Hepatocyte (in vitro differentiated cells): ENCODE measurements around the gene SAP130. TPM values are rescaled to one million over a fixed set of nuclear protein-coding genes. Genes with fewer than 3 reads are reported as not detected.

ENCODE experiments used
- DNase-seq: peaks from one replicate; pipeline ENCODE4 v3.0.0-alpha.2; 2016; ENCODE audit warnings: low spot score
- H2AFZ ChIP-seq: fragments of 200-600 bp; sonication (generic); 2 replicates; pipeline ENCODE4 v1.6.0; 2016; ENCODE audit warnings: antibody characterized with exemption, mild to moderate bottlenecking
- H3K27ac ChIP-seq: fragments of 200-600 bp; sonication (generic); 2 replicates; pipeline ENCODE4 v1.5.1; 2016; ENCODE audit warnings: mild to moderate bottlenecking
- H3K27me3 ChIP-seq: fragments of 200-600 bp; sonication (generic); 2 replicates; pipeline ENCODE4 v1.6.1; 2016
- H3K36me3 ChIP-seq: fragments of 200-600 bp; sonication (generic); replicated peaks from 2 replicates; pipeline ENCODE4 v1.5.1; 2016; ENCODE audit warnings: low read depth; ENCODE audit not compliant: insufficient read depth
- H3K4me1 ChIP-seq: fragments of 200-600 bp; sonication (generic); 2 replicates; pipeline ENCODE4 v1.5.1; 2016; ENCODE audit warnings: mild to moderate bottlenecking, moderate library complexity; ENCODE audit not compliant: insufficient read depth
- H3K4me2 ChIP-seq: fragments of 200-600 bp; sonication (generic); 2 replicates; pipeline ENCODE4 v1.6.0; 2016
- H3K4me3 ChIP-seq: fragments of 200-600 bp; sonication (generic); 2 replicates; pipeline ENCODE4 v1.5.1; 2016; ENCODE audit warnings: mild to moderate bottlenecking
- H3K79me2 ChIP-seq: fragments of 200-600 bp; sonication (generic); 2 replicates; pipeline ENCODE4 v1.6.0; 2017; ENCODE audit warnings: mild to moderate bottlenecking
- H3K9me2 ChIP-seq: fragments of 200-600 bp; sonication (generic); replicated peaks from 2 replicates; pipeline ENCODE4 v1.6.0; 2017; ENCODE audit warnings: mild to moderate bottlenecking; ENCODE audit not compliant: insufficient read depth
- H3K9me3 ChIP-seq: fragments of 200-600 bp; sonication (generic); 2 replicates; pipeline ENCODE4 v1.5.1; 2016; ENCODE audit warnings: low read depth, mild to moderate bottlenecking
- H4K20me1 ChIP-seq: fragments of 200-600 bp; sonication (generic); 2 replicates; pipeline ENCODE4 v1.6.0; 2016; ENCODE audit warnings: mild to moderate bottlenecking; ENCODE audit not compliant: insufficient read depth, poor library complexity, severe bottlenecking
- EZH2 ChIP-seq: fragments of 200-600 bp; sonication (generic); IDR thresholded peaks from 2 replicates; pipeline ENCODE4 v1.6.1; 2016; ENCODE audit warnings: antibody characterized with exemption, mild to moderate bottlenecking, borderline replicate concordance
- EZH2phosphoT487 ChIP-seq: fragments of 200-600 bp; sonication (generic); IDR thresholded peaks from one replicate; pipeline ENCODE4 v1.6.1; 2018; ENCODE audit warnings: antibody characterized with exemption, mild to moderate bottlenecking, low read depth, moderate library complexity; ENCODE audit not compliant: unreplicated experiment, severe bottlenecking
- WGBS: methylation state at CpG from one replicate; pipeline ENCODE4 v1.1.6; 2016; ENCODE audit warnings: low lambda C conversion rate; ENCODE audit errors: missing lambda C conversion rate; 5-methylcytosine and 5-hydroxymethylcytosine counted together
- polyA plus RNA-seq: library from polyadenylated mRNA; unstranded; fragments of >200 nt; fragmentation: Nextera tagmentation; extraction: Ambion mirVana; gene quantifications from 2 replicates; pipeline ENCODE4 v1.2.1, GENCODE V29; 2016
- total RNA-seq: library from RNA; depleted of rRNA; stranded (reverse); fragments of >200 nt; gene quantifications from 2 replicates; pipeline ENCODE4 v1.2.3, GENCODE V29; 2014
- TF ChIP-seq, protein P1 (sequence below): fragments of 200-600 bp; sonication (generic); IDR thresholded peaks from 2 replicates; pipeline ENCODE4 v1.5.1; 2016; ENCODE audit warnings: antibody characterized with exemption, mild to moderate bottlenecking; ENCODE audit not compliant: poor library complexity

SAP130 gene
- total and polyA plus RNA-seq, 2 experiments from 2014 or later = 12.6 to 12.7 TPM

DNA sequence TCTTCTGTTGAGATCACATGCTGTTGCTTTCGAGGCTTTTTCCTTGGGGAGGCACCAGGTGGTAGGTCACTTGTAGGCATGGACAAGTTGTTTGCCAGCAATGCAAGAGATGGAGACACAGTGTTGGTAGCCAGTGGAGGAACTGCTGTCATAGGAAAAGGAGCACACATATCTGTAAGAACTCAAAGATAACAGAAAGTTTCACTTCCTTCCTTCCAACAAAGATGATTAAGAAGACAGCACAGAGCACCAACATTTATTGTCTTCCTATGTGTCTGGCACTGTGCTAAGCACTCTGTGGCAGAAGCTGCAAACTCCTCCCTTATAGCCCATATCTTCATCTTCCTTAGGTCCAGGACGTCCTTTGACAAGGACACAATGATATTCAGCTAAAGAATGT, 77.6 kb downstream of the SAP130 start:
- WGBS = 95% methylated on average over 2 of the region's 2 CpGs
- no peaks in the 10 kb centered on the region for H3K9me2 ChIP-seq
- H3K4me1 ChIP-seq = peaks cover 24% of the 10 kb centered on the region
- H3K9me3 ChIP-seq = no peaks in the 10 kb centered on the region
- no peak overlapping the region for H3K4me3 ChIP-seq
- TF ChIP-seq, protein P1, sequence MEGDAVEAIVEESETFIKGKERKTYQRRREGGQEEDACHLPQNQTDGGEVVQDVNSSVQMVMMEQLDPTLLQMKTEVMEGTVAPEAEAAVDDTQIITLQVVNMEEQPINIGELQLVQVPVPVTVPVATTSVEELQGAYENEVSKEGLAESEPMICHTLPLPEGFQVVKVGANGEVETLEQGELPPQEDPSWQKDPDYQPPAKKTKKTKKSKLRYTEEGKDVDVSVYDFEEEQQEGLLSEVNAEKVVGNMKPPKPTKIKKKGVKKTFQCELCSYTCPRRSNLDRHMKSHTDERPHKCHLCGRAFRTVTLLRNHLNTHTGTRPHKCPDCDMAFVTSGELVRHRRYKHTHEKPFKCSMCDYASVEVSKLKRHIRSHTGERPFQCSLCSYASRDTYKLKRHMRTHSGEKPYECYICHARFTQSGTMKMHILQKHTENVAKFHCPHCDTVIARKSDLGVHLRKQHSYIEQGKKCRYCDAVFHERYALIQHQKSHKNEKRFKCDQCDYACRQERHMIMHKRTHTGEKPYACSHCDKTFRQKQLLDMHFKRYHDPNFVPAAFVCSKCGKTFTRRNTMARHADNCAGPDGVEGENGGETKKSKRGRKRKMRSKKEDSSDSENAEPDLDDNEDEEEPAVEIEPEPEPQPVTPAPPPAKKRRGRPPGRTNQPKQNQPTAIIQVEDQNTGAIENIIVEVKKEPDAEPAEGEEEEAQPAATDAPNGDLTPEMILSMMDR = no peak
- no peak for TF ChIP-seq EZH2
- TF ChIP-seq EZH2phosphoT487 = no peak
- H3K27ac ChIP-seq = peak overlapping the region; percentile 58
- no peaks in the 10 kb centered on the region for H3K79me2 ChIP-seq
- H3K4me2 ChIP-seq = no peak overlapping the region
- no peaks in the 10 kb centered on the region for H4K20me1 ChIP-seq
- no peaks in the 10 kb centered on the region for H3K27me3 ChIP-seq
- DNase-seq = no peak
- H2AFZ ChIP-seq = no peak overlapping the region
- no peaks in the 10 kb centered on the region for H3K36me3 ChIP-seq

DNA sequence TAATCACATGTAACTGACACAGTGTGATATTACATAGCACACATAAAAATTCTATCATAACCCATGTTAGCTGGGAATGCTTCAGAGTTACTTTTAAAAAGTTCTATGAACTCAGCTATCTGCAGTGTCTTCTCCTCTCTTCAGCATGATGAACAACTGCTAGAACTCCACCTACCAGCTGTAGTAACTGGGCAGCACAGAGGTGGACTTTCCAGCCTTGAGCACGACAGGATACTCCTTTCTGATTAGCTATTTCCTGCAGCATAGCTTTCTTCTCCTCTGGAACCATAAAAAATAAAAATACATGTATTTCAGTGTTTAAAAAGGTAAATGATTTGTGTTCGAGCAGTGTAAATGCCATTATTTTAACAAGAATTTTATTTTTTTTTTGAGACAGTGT, 82.6 kb downstream of the SAP130 start:
- Histone ChIP-seq H3K4me1 (peaks cover under 1% of the 10 kb centered on the region), H4K20me1 (no peaks in the 10 kb centered on the region), H3K27ac (no peak overlapping the region), H3K36me3 (no peaks in the 10 kb centered on the region), H3K9me2 (no peaks in the 10 kb centered on the region), H3K9me3 (no peaks in the 10 kb centered on the region), H2AFZ (no peak overlapping the region), H3K27me3 (no peaks in the 10 kb centered on the region), H3K79me2 (no peaks in the 10 kb centered on the region), H3K4me2 (no peak overlapping the region), H3K4me3 (no peak overlapping the region)
- TF ChIP-seq EZH2phosphoT487 (no peak), EZH2 (no peak)
- TF ChIP-seq, protein P1 = no peak
- WGBS = 97% methylated on average over 2 of the region's 2 CpGs
- no peak for DNase-seq

GRCh38 chr2:127943186-127943585, 84.7 kb downstream of the SAP130 start:
- Histone ChIP-seq H3K79me2 (no peaks in the 10 kb centered on the region), H3K27me3 (no peaks in the 10 kb centered on the region), H3K36me3 (no peaks in the 10 kb centered on the region), H3K27ac (no peak overlapping the region), H3K4me3 (no peak overlapping the region), H3K9me3 (no peaks in the 10 kb centered on the region), H2AFZ (no peak overlapping the region), H3K4me2 (no peak overlapping the region), H4K20me1 (no peaks in the 10 kb centered on the region), H3K9me2 (no peaks in the 10 kb centered on the region), H3K4me1 (no peaks in the 10 kb centered on the region)
- no peak for TF ChIP-seq EZH2
- no peak for TF ChIP-seq EZH2phosphoT487
- TF ChIP-seq, protein P1 = no peak
- DNase-seq = no peak
- WGBS = 96% methylated on average over 2 of the region's 2 CpGs

- H3K9me2 ChIP-seq = no peaks in the 10 kb centered on the region
- H3K36me3 ChIP-seq = no peaks in the 10 kb centered on the region
- H4K20me1 ChIP-seq = no peaks in the 10 kb centered on the region
- no peak overlapping the region for H2AFZ ChIP-seq
- H3K27ac ChIP-seq = no peak overlapping the region
- WGBS = 90% methylated on average over 6 of the region's 6 CpGs
- H3K4me1 ChIP-seq = no peaks in the 10 kb centered on the region
- no peaks in the 10 kb centered on the region for H3K27me3 ChIP-seq
- no peak overlapping the region for H3K4me2 ChIP-seq
- H3K9me3 ChIP-seq = no peaks in the 10 kb centered on the region
- no peak for DNase-seq
- no peak for TF ChIP-seq EZH2
- TF ChIP-seq, protein P1 = no peak
- H3K79me2 ChIP-seq = no peaks in the 10 kb centered on the region
- H3K4me3 ChIP-seq = no peak overlapping the region
Measured at GRCh38 chr2:127942002-127942401, 85.9 kb downstream of the SAP130 start.
